Liver (tissue), 9 donors: ENCODE measurements around the gene TBC1D10A. TPM values are rescaled to one million over a fixed set of nuclear protein-coding genes. Genes with fewer than 3 reads are reported as not detected.

Experiments
- DNase-seq: peaks from one replicate; pipeline ENCODE4 v3.0.0-alpha.2; 2017; ENCODE audit warnings: low spot score
- H3K27ac ChIP-seq, 2 donors: one replicate each; pipeline ENCODE4 v1.7.0; 2013; ENCODE audit warnings: inconsistent platforms in 2 of 2, low read length in 2 of 2, control low read depth in 1 of 2, low read depth in 1 of 2, mild to moderate bottlenecking in 1 of 2
- H3K27me3 ChIP-seq, 4 donors: one replicate each; pipeline versions ENCODE4 v1.6.1 to v1.7.0; 2013; ENCODE audit warnings: low read length in 3 of 4, inconsistent platforms in 1 of 4, mild to moderate bottlenecking in 1 of 4, moderate library complexity in 1 of 4; ENCODE audit not compliant: control insufficient read depth in 4 of 4, insufficient read depth in 4 of 4
- H3K36me3 ChIP-seq, 4 donors: one replicate each; pipeline versions ENCODE4 v1.6.1 to v1.7.0; 2013; ENCODE audit warnings: low read length in 3 of 4, mild to moderate bottlenecking in 3 of 4, low read depth in 1 of 4, moderate library complexity in 1 of 4; ENCODE audit not compliant: control insufficient read depth in 4 of 4, insufficient read depth in 3 of 4
- H3K4me1 ChIP-seq, 4 donors: one replicate each; pipeline versions ENCODE4 v1.6.1 to v1.7.0; 2013; ENCODE audit warnings: low read length in 3 of 4, mild to moderate bottlenecking in 3 of 4, moderate library complexity in 1 of 4; ENCODE audit not compliant: control insufficient read depth in 4 of 4, insufficient read depth in 4 of 4
- H3K4me3 ChIP-seq, 3 donors: one replicate each; pipeline versions ENCODE4 v1.6.1 to v1.7.0; 2013; ENCODE audit warnings: low read length in 3 of 3, control low read depth in 1 of 3, low read depth in 1 of 3, mild to moderate bottlenecking in 1 of 3
- H3K9ac ChIP-seq, 2 donors: one replicate each; pipeline ENCODE4 v1.7.0; 2013; ENCODE audit warnings: low read length in 2 of 2, mild to moderate bottlenecking in 2 of 2, moderate library complexity in 2 of 2, control low read depth in 1 of 2, low read depth in 1 of 2
- H3K9me3 ChIP-seq, 4 donors: one replicate each; pipeline versions ENCODE4 v1.6.1 to v1.7.0; 2013; ENCODE audit warnings: low read length in 3 of 4; ENCODE audit not compliant: control insufficient read depth in 4 of 4
- ATF3 ChIP-seq: IDR thresholded peaks from 2 replicates; pipeline ENCODE4 v1.6.1; 2016; ENCODE audit warnings: antibody characterized with exemption
- CTCF ChIP-seq: fragments of 150-350 bp; IDR thresholded peaks from 2 replicates; pipeline ENCODE4 v1.5.1; 2017; ENCODE audit warnings: improper control_type of control experiment, low read depth, low read length; ENCODE audit not compliant: missing input control
- EGR1 ChIP-seq, 2 donors: IDR thresholded peaks; 2 replicates each; pipeline ENCODE4 v1.6.1; 2016 to 2018; ENCODE audit warnings: antibody characterized with exemption in 2 of 2, low read depth in 2 of 2
- FOXA1 ChIP-seq: IDR thresholded peaks from 2 replicates; pipeline ENCODE4 v1.6.1; 2016; ENCODE audit warnings: antibody characterized with exemption
- FOXA2 ChIP-seq: IDR thresholded peaks from 2 replicates; pipeline ENCODE4 v1.6.1; 2016; ENCODE audit warnings: antibody characterized with exemption
- GABPA ChIP-seq, 2 donors: IDR thresholded peaks in 1 of 2; conservative IDR thresholded peaks in 1 of 2; 2 replicates each; pipeline ENCODE4 v1.6.1; 2016; ENCODE audit warnings: antibody characterized with exemption in 2 of 2, mild to moderate bottlenecking in 1 of 2, moderate library complexity in 1 of 2
- HNF4A ChIP-seq, 2 donors: conservative IDR thresholded peaks; 2 replicates each; pipeline ENCODE4 v1.6.1; 2016; ENCODE audit warnings: antibody characterized with exemption in 2 of 2, mild to moderate bottlenecking in 2 of 2
- HNF4G ChIP-seq: IDR thresholded peaks from 2 replicates; pipeline ENCODE4 v1.6.1; 2016; ENCODE audit warnings: antibody characterized with exemption
- JUND ChIP-seq, 2 donors: IDR thresholded peaks; 2 replicates each; pipeline ENCODE4 v1.6.1; 2016; ENCODE audit warnings: antibody characterized with exemption in 2 of 2
- MAX ChIP-seq: IDR thresholded peaks from 2 replicates; pipeline ENCODE4 v1.6.1; 2016; ENCODE audit warnings: antibody characterized with exemption
- NR2F2 ChIP-seq: IDR thresholded peaks from 2 replicates; pipeline ENCODE4 v1.6.1; 2016; ENCODE audit warnings: antibody characterized with exemption
- RAD21 ChIP-seq, 2 donors: IDR thresholded peaks; 2 replicates each; pipeline ENCODE4 v1.6.1; 2016; ENCODE audit warnings: antibody characterized with exemption in 2 of 2, mild to moderate bottlenecking in 2 of 2
- REST ChIP-seq: IDR thresholded peaks from 2 replicates; pipeline ENCODE4 v1.6.1; 2016; ENCODE audit warnings: antibody characterized with exemption, mild to moderate bottlenecking
- RXRA ChIP-seq, 2 donors: IDR thresholded peaks; 2 replicates each; pipeline ENCODE4 v1.6.1; 2017 to 2018; ENCODE audit warnings: antibody characterized with exemption in 2 of 2, mild to moderate bottlenecking in 1 of 2
- SP1 ChIP-seq: IDR thresholded peaks from 2 replicates; pipeline ENCODE4 v1.6.1; 2018; ENCODE audit warnings: antibody characterized with exemption, mild to moderate bottlenecking
- TAF1 ChIP-seq: conservative IDR thresholded peaks from 2 replicates; pipeline ENCODE4 v1.6.1; 2016; ENCODE audit warnings: antibody characterized with exemption, mild to moderate bottlenecking
- YY1 ChIP-seq: IDR thresholded peaks from 2 replicates; pipeline ENCODE4 v1.6.1; 2016; ENCODE audit warnings: antibody characterized with exemption, mild to moderate bottlenecking
- ZBTB33 ChIP-seq: IDR thresholded peaks from 2 replicates; pipeline ENCODE4 v1.6.1; 2016; ENCODE audit warnings: antibody characterized with exemption
- WGBS: extraction: QIAGEN DNeasy Blood & Tissue Kit; methylation state at CpG from one replicate; pipeline ENCODE4 v1.1.7; 2013; 5-methylcytosine and 5-hydroxymethylcytosine counted together
- polyA plus RNA-seq, 2 donors: library from polyadenylated mRNA; stranded (reverse) in 1 of 2; unstranded in 1 of 2; fragments of 200-250 nt in 1 of 2; fragments of >200 nt in 1 of 2; fragmentation: Nextera tagmentation in 1 of 2; extraction: Ambion mirVana in 1 of 2; gene quantifications; one replicate each; pipeline versions ENCODE4 v1.2.1 to v1.2.3, GENCODE V29; 2013 to 2015
- total RNA-seq, 2 donors: library from RNA; depleted of rRNA; stranded (reverse); fragments of >200 nt; gene quantifications; one replicate each; pipeline ENCODE4 v1.2.3, GENCODE V29; 2014
- donor health status: healthy.
- donor health status: healthy.
- donor health status: healthy.
- donor health status: healthy.
- donor health status: healthy.

The TBC1D10A gene
- total and polyA plus RNA-seq, 4 donors, result 3.6 to 9.2 (median 8.2) TPM

GRCh38 chr22:30312053-30312452 lies 14.7 kb downstream of the TBC1D10A start:
- H3K36me3 ChIP-seq, result peaks cover 0 to 2% (median 0%) of the 10 kb centered on the region in 4 donors
- TF ChIP-seq SP1 (no peak), EGR1 (IDR thresholded peaks at IDR 0.05; ENCODE audit: low read depth in 2 of 2) (no peak), HNF4A (conservative IDR thresholded peaks at IDR 0.05) (no peak), REST (no peak)
- no peak overlapping the region for H3K9ac ChIP-seq
- H3K27ac ChIP-seq, result peak overlapping the region; percentile 58 to 71
- no peaks in the 10 kb centered on the region for H3K27me3 ChIP-seq
- no peaks in the 10 kb centered on the region for H3K9me3 ChIP-seq
- DNase-seq, result no peak
- H3K4me3 ChIP-seq, result no peak overlapping the region
- peaks cover 24 to 55% (median 29%) of the 10 kb centered on the region in 4 donors for H3K4me1 ChIP-seq
- 88% methylated on average over 6 of the region's 6 CpGs for WGBS

GRCh38 chr22:30310881-30311771 lies 15.6 kb downstream of the TBC1D10A start:
- Histone ChIP-seq H3K4me1 (peaks cover 24 to 52% (median 31%) of the 10 kb centered on the region in 4 donors), H3K27ac (peak overlapping the region; percentile 58 to 71), H3K36me3 (peaks cover 0 to 2% (median 0%) of the 10 kb centered on the region in 4 donors), H3K4me3 (no peak overlapping the region), H3K9ac (peak overlapping the region in 1 of 2 donors; percentile 15), H3K9me3 (no peaks in the 10 kb centered on the region), H3K27me3 (no peaks in the 10 kb centered on the region)
- 69% methylated on average over 8 of the region's 8 CpGs for WGBS
- TF ChIP-seq ATF3, result no peak
- no peak for TF ChIP-seq NR2F2
- TF ChIP-seq FOXA1, result no peak
- peak; percentile 30 for TF ChIP-seq SP1
- TF ChIP-seq TAF1, result no peak
- TF ChIP-seq FOXA2, result peak; percentile 47
- peak; percentile 41 to 58 for TF ChIP-seq HNF4A (conservative IDR thresholded peaks at IDR 0.05)
- no peak for TF ChIP-seq EGR1 (IDR thresholded peaks at IDR 0.05; ENCODE audit: low read depth in 2 of 2)
- TF ChIP-seq REST, result peak; percentile 49
- peak; percentile 11 to 39 for TF ChIP-seq RAD21 (IDR thresholded peaks at IDR 0.05)
- TF ChIP-seq GABPA (IDR thresholded peaks at IDR 0.05 in 1 of 2, conservative IDR thresholded peaks at IDR 0.05 in 1 of 2), result no peak
- TF ChIP-seq MAX, result no peak
- TF ChIP-seq JUND (IDR thresholded peaks at IDR 0.05), result peak in 1 of 2 donors; percentile 27
- TF ChIP-seq RXRA (IDR thresholded peaks at IDR 0.05), result peak; percentile 53 to 67
- no peak for TF ChIP-seq HNF4G
- no peak for TF ChIP-seq CTCF
- TF ChIP-seq YY1, result peak; percentile 69
- no peak for TF ChIP-seq ZBTB33
- DNase-seq, result no peak
